Adrenal gland (tissue), 12 donors: ENCODE results near the gene COG6. TPM values are rescaled to one million over a fixed set of nuclear protein-coding genes. Genes with fewer than 3 reads are reported as not detected.

ENCODE experiments used
- DNase-seq, 7 donors: peaks; one replicate each; pipeline ENCODE4 v3.0.0-alpha.2; 2019 to 2020
- H3K27ac ChIP-seq, 5 donors: fragments of 200-600 bp; sonication (generic) in 4 of 5; 1 replicate in 3 of 5; 2 replicates in 2 of 5; pipeline versions ENCODE4 v1.5.1 to v1.8.0; 2016 to 2020; ENCODE audit warnings: mild to moderate bottlenecking in 1 of 5
- H3K27me3 ChIP-seq: fragments of 200-600 bp; 2 replicates; pipeline ENCODE4 v1.8.0; 2021
- H3K36me3 ChIP-seq, 2 donors: fragments of 200-600 bp; replicated peaks in 1 of 2; 1 replicate in 1 of 2; 2 replicates in 1 of 2; pipeline versions ENCODE4 v1.5.1 to v1.8.0; 2018 to 2022
- H3K4me1 ChIP-seq, 2 donors: fragments of 200-600 bp; replicated peaks in 1 of 2; 1 replicate in 1 of 2; 2 replicates in 1 of 2; pipeline versions ENCODE4 v1.5.1 to v1.8.0; 2018 to 2021
- H3K4me3 ChIP-seq, 4 donors: fragments of 200-600 bp; sonication (generic) in 3 of 4; one replicate each; pipeline ENCODE4 v1.5.1; 2016 to 2018
- H3K9me3 ChIP-seq, 3 donors: fragments of 200-600 bp; sonication (generic) in 1 of 3; replicated peaks in 1 of 3; 1 replicate in 2 of 3; 2 replicates in 1 of 3; pipeline versions ENCODE4 v1.5.1 to v1.8.0; 2016 to 2021
- POLR2A ChIP-seq, 2 donors: fragments of 450-650 bp; IDR thresholded peaks; one replicate each; pipeline ENCODE4 v1.6.1; 2017; ENCODE audit warnings: antibody characterized with exemption in 2 of 2, mild to moderate bottlenecking in 2 of 2, moderate library complexity in 1 of 2
- WGBS, 4 donors: extraction: QIAGEN DNeasy Blood & Tissue Kit in 2 of 4; methylation state at CpG; one replicate each; pipeline versions ENCODE4 v1.1.5 to v1.1.7; 2013 to 2017; 5-methylcytosine and 5-hydroxymethylcytosine counted together
- intact Hi-C, 2 donors: fragments of 100-400 bp; cut with DNase I; formaldehyde crosslinking; loops; one replicate each; pipeline versions ENCODE4 v1.14.1 to v1.15.0; 2022 to 2023
- polyA plus RNA-seq, 3 donors: library from polyadenylated mRNA; stranded (reverse); fragments of 200-250 nt in 2 of 3; fragments of 350-450 nt in 1 of 3; fragmentation: Illumina TruSeq in 1 of 3; extraction: RNeasy Lipid Tissue Mini Kit (QIAGEN cat#74804) in 1 of 3; gene quantifications; one replicate each; pipeline ENCODE4 v1.2.3, GENCODE V29; 2013 to 2014
- total RNA-seq, 9 donors: library from RNA; depleted of rRNA in 4 of 9; stranded (reverse); fragments of >200 nt in 4 of 9; fragments of 120-200 nt in 1 of 9; fragmentation: NEBNext Ultra II Directional in 1 of 9; extraction: Animal tissue kit (Norgen Biotek cat#: 25700) in 1 of 9; gene quantifications; one replicate each; pipeline versions ENCODE4 v1.1.0 to v1.2.4, GENCODE V29; 2013 to 2023
- TF ChIP-seq, protein P1 (sequence below), 6 experiments: fragments of 450-650 bp in 4 of 6; fragments of 200-600 bp in 2 of 6; sonication (generic) in 1 of 6; IDR thresholded peaks; 1 replicate in 5 of 6; 2 replicates in 1 of 6; pipeline versions ENCODE4 v1.5.1 to v1.8.0; 2016 to 2021; ENCODE audit warnings: antibody characterized with exemption in 6 of 6, mild to moderate bottlenecking in 2 of 6, moderate library complexity in 1 of 6
- donor health status: healthy with polysubstance abuse.
- donor health status: Bipolar disorder and iron deficiency.
- donor health status: DM: yes; HTN: yes; CAD: no.
- donor health status: DM: no; HTN: no; CAD: no.
- donor health status: DM: no; HTN: no; CAD: no.
- donor health status: DM: yes; HTN: yes; CAD: no.

The COG6 gene
- total and polyA plus RNA-seq, 12 donors: 7.2 to 53.5 (median 31.5) TPM

DNA sequence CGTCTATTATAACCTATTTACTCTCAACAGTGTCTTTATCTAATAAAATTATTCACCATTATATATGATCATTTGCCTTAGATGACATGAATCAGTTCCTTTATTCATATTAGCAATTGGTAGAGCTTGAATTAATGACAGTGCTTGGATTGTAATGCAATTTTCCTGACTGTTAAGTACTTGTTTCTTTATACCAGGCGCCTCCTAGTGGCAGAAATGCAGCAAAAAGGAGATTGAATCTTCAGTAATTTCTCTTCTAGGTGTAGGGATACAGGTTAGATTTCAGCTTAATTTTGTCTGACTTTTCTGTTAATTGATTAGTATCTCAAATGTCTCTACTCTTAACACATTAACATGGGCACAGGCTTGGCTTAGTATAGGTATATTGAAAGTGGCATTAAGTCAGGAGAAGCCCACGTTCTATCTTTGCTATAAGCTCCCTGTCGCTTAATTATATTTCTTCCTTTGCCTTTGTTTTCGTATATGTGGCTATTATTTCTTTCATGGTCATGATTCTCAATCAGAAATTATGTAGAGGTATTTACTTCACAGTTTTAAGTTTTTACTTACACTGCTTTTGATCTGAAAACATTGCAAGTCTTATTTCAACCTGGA, 43.3 kb upstream of the COG6 start:
- H3K27me3 ChIP-seq: no peaks in the 10 kb centered on the region
- no peaks in the 10 kb centered on the region for H3K36me3 ChIP-seq
- H3K27ac ChIP-seq: no peak overlapping the region
- no peaks in the 10 kb centered on the region for H3K4me1 ChIP-seq
- DNase-seq: peak; percentile 63 to 87 (median 79)
- H3K9me3 ChIP-seq: no peaks in the 10 kb centered on the region
- H3K4me3 ChIP-seq: no peak overlapping the region
- TF ChIP-seq, protein P1, sequence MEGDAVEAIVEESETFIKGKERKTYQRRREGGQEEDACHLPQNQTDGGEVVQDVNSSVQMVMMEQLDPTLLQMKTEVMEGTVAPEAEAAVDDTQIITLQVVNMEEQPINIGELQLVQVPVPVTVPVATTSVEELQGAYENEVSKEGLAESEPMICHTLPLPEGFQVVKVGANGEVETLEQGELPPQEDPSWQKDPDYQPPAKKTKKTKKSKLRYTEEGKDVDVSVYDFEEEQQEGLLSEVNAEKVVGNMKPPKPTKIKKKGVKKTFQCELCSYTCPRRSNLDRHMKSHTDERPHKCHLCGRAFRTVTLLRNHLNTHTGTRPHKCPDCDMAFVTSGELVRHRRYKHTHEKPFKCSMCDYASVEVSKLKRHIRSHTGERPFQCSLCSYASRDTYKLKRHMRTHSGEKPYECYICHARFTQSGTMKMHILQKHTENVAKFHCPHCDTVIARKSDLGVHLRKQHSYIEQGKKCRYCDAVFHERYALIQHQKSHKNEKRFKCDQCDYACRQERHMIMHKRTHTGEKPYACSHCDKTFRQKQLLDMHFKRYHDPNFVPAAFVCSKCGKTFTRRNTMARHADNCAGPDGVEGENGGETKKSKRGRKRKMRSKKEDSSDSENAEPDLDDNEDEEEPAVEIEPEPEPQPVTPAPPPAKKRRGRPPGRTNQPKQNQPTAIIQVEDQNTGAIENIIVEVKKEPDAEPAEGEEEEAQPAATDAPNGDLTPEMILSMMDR (IDR thresholded peaks at IDR 0.05): peak; percentile 78 to 90 (median 84)
- no peak for TF ChIP-seq POLR2A (IDR thresholded peaks at IDR 0.05)
- WGBS, 4 donors: 52 to 60% (median 55%) methylated on average over 5 of the region's 5 CpGs
- intact Hi-C loops: loop anchor here (2.0 to 10.0 kb wide), 4 partner anchors 195 to 557 kb away; no protein-coding TSS in a partner anchor

DNA sequence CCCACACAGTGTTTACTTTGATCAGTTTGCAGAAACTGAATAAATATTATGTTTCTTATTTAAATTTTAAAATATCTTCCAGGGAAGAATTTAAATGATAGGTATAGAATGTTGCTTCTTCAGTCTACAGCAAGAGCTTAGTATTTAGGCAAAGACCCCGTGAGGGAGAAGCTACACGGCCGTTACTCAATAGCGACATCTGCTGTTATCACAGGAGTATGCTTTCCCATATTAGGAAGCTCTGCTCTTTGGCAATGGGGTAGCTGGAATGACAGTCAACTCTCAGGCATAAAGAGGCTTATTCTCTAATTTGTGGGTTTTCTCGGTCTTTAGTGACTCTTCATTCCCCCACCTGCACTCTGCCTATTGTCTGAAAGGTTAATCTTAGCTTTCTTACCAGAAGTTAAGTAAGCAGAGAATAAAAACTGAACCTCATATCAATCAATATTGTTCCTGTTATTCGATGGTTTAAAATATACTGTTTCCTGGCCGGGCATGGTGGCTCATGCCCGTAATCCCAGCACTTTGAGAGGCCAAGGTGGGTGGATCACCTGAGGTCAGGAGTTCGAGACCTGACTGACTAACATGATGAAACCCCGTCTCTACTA, 39.3 kb upstream of the COG6 start:
- H3K4me3 ChIP-seq: no peak overlapping the region
- TF ChIP-seq POLR2A (IDR thresholded peaks at IDR 0.05): no peak
- TF ChIP-seq, protein P1 (IDR thresholded peaks at IDR 0.05): peak; percentile 62 to 89 (median 74)
- H3K4me1 ChIP-seq: no peaks in the 10 kb centered on the region
- 26 to 34% (median 32%) methylated on average over 10 of the region's 10 CpGs for WGBS, 4 donors
- H3K9me3 ChIP-seq: no peaks in the 10 kb centered on the region
- H3K36me3 ChIP-seq: no peaks in the 10 kb centered on the region
- no peaks in the 10 kb centered on the region for H3K27me3 ChIP-seq
- H3K27ac ChIP-seq: no peak overlapping the region
- DNase-seq: peak; percentile 31 to 67 (median 46)
- intact Hi-C loops: loop anchor here (10.0 kb wide), 2 partner anchors 471 to 561 kb away; no protein-coding TSS in a partner anchor

DNA sequence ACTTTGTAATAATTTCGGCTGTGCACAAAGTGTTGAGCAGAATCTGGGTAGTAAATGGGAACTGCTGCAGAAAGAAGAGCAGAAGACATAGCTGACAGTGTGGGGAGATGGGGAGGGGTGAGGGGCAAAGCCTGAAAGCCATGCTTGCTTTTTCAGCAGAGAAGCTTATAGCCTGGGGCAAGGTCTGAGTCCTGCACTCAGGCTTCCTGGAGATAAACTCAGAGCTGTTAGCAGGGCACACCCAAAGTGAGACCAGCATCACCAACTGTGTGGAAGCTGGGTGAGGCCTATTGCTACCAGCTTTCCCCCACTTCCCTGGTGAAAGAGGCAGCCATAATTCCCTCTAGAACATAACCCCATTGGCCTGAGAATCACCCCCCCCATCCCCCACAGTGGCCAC, 36.9 kb upstream of the COG6 start:
- TF ChIP-seq POLR2A (IDR thresholded peaks at IDR 0.05): no peak
- TF ChIP-seq, protein P1 (IDR thresholded peaks at IDR 0.05): no peak
- no peaks in the 10 kb centered on the region for H3K27me3 ChIP-seq
- intact Hi-C loops: loop anchor here (10.0 kb wide), 2 partner anchors 474 to 564 kb away; no protein-coding TSS in a partner anchor
- no peak overlapping the region for H3K4me3 ChIP-seq
- no peaks in the 10 kb centered on the region for H3K9me3 ChIP-seq
- H3K36me3 ChIP-seq: no peaks in the 10 kb centered on the region
- H3K4me1 ChIP-seq: no peaks in the 10 kb centered on the region
- WGBS, 4 donors: 45 to 68% (median 49%) methylated on average over 1 of the region's 1 CpG
- H3K27ac ChIP-seq: no peak overlapping the region
- no peak for DNase-seq

DNA sequence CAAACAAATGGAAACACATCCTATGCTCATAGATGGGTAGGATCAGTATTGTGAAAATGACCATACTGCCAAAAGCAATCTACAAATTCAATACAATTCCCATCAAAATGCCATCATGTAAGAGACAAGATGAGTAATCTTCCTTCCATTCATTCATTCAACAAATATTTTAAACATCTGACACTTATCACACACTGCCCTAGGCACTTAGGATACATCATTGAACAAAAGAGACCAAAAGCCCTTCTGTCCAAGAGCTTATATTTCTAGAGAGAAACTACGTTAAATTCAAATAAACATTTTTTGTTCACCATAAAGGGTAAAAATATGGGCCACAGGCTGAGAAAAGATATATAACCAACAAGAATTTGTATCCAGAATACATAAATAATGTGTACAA, 32.0 kb upstream of the COG6 start:
- H3K4me3 ChIP-seq: no peak overlapping the region
- no peaks in the 10 kb centered on the region for H3K27me3 ChIP-seq
- no peaks in the 10 kb centered on the region for H3K4me1 ChIP-seq
- H3K27ac ChIP-seq: no peak overlapping the region
- 75 to 84% (median 79%) methylated on average over 1 of the region's 1 CpG for WGBS, 4 donors
- no peaks in the 10 kb centered on the region for H3K36me3 ChIP-seq
- intact Hi-C loops: no loop called here
- no peaks in the 10 kb centered on the region for H3K9me3 ChIP-seq
- no peak for DNase-seq
- TF ChIP-seq, protein P1 (IDR thresholded peaks at IDR 0.05): no peak
- TF ChIP-seq POLR2A (IDR thresholded peaks at IDR 0.05): no peak
